ENCODE measurements around the gene SHISA9.

Gene SHISA9

DNA sequence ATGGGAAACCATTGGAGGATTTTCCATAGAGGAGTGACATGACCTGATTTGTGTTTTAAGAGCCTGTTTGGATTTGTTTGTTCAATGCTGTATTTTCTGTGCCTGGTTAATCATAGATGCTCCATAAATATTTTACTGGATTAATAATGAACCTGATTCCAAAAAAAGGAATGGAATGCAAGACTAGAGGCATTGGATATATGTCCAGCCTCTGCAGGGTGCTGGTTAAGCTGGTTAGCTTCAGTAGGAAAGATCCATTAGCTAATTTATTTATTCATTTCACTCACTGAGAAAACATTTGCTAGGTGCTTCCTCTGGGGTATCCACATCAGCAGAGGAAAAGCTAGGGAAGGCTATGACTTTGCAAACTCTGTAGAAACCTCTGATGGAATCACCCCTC lies 57.7 kb downstream of the SHISA9 start:
- DNase-seq: no peak

DNA sequence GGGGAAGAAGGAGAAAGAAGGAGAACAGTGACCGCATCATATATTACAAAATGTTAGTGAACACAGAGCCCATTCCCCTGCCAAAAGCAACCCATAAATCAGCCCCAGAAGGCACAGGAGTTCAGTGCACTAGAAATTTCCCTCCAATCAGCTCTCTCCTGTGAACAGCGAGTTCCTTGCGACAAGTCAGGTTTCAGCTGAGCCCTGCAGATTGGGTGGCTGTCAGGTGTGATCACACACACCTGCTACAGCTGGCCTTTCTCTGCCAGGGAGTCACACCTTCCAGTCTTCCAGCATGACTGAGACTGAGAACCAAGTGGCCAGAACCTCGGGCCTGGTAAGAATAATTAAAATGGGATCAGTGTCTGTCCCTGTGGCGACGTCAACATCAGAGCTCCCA lies 60.2 kb downstream of the SHISA9 start:
- no peak for DNase-seq

DNA sequence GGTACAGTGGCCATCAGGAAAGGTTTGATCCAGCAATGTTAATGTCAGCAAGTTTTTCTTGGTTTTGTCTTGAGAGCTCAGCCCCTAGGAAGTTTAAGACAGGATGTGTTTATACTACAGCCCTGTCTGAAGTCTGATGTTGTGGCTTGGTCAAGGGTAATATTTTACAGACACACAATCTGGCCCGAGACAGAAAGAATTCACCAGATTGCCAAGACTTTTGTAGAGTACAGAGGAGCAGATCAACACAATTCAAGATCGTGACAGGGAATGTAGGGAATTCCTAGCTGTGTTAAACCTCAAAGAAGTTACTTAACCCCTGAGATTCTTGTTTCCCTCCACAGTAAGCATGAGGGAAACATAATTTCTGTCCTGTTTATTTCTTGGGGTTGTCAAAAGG lies 63.1 kb downstream of the SHISA9 start:
- DNase-seq: no peak

DNA sequence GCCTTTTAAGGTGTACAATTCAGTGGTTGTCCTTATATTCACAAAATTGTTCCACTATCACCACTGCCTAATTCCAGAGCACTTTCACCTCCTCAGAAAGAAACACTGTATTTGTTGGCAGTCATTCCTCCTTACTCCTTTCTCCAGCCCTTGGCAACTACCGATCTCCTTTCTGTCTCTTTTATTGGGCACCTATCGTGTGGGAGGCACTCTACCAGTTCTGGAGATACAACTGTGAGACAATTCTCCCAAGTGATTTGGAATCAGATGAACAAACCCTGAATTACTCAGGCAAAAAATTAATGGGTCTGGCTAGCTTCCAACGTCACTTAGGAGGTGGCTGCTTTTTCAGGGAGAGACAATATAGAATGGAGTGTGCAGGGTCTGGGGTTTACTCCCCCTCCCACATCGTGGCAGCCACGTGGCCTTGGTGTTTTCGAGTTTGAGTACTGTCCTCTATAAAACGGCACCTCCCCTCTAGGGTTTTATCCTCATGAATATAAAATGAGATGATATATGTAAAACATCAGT lies 63.9 kb downstream of the SHISA9 start:
- no peak for DNase-seq

- DNase-seq: no peak
Measured at GRCh38 chr16:12971241-12971640, 69.8 kb downstream of the SHISA9 start.

- DNase-seq: no peak
Measured at GRCh38 chr16:12972246-12972645, 70.8 kb downstream of the SHISA9 start.

DNA sequence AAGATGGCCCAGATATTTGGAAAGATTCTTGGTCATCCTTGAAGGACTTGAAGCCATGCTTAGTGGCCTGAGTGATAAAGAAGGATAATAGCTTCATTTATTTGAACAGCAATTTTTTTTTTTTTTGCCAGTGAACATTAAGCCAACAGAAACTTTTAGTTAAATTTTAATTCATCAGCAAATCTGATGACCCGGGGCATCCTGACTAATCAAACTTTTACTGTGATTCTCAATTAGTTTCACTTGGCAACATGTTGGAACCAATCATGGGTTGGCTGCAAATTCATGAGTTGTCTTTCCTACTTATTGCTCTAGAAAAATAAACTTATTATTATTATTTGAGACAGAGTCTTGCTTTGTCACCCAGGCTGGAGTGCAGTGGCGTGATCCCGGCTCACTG lies 74.4 kb downstream of the SHISA9 start:
- DNase-seq: no peak

DNA sequence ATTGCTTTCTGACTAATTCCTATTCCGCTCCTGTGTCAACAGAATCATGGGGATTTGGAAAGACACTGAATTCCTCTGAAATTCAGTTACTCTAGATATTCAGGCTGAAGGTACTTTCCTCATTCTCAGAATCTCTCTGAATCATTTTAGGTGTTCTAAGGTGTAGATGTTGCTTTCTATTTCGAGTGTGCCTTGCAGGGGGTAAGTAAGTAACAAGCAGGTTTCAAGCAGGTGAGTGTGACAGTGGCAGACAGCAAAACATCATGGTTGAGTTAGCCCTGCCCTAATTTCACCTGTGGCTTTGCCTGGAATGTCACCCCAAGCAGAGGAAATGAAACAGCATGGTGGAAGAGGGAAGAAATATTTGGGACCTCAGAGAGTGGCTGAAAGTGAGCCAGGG lies 75.1 kb downstream of the SHISA9 start:
- DNase-seq: no peak

DNA sequence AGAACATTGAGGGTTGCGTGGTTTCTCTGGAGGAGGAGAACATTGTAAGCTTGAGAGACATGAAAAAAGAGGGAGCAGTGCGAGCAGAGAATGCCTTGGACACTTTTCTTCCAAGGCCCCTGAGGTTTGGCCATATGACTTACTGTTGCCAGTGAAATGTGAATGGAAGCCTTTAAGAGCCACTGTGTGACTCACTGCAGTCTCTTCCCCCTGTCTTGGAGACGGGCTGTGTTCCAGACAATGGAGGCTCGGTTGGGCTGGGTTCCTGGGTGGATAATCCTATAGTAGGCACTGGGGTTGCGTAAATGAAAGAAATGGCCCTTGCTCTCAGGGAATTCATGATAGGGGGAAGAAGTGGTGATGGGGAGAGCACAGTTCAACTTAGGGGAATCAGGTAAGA lies 75.5 kb downstream of the SHISA9 start:
- no peak for DNase-seq

- no peak for DNase-seq
Measured at GRCh38 chr16:12985516-12985915, 84.1 kb downstream of the SHISA9 start.

GRCh38 chr16:12988071-12988470 lies 86.7 kb downstream of the SHISA9 start:
- no peak for DNase-seq

GRCh38 chr16:12992066-12992465 lies 90.7 kb downstream of the SHISA9 start:
- no peak for DNase-seq

GRCh38 chr16:12994402-12994801 lies 93.0 kb downstream of the SHISA9 start:
- no peak for DNase-seq

DNA sequence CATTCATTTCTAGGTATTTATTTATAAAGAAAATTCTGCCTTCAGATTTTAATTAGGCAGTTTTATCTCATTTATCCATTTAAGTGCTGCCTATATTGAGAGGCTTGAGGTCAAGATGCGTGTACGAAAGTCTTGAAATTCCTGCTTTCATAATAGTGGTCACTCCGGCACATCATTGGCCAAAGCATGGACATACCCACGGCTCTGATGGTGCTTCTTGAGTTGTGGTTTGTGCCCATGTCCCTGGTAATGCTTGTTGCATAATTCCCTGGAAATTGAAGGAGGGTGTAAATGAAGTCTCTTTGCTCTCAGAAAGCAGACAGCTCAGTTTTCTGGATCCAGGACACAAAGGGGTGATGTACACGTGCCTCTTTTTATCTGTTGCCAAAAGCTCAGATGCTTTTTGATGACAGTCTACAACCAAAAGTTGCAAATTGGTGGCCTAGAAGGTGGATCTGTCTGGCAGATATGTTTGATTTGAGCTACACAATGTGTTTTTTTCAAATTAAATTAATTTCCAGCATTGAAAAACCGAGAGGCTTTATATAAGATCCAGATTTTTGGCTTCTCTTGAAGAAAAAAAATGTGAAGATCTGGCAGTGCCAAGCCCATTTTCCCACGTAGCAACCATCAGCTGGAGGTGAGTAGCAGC lies 94.4 kb downstream of the SHISA9 start:
- DNase-seq: no peak

GRCh38 chr16:12998361-12999085 lies 97.1 kb downstream of the SHISA9 start:
- DNase-seq: no peak

DNA sequence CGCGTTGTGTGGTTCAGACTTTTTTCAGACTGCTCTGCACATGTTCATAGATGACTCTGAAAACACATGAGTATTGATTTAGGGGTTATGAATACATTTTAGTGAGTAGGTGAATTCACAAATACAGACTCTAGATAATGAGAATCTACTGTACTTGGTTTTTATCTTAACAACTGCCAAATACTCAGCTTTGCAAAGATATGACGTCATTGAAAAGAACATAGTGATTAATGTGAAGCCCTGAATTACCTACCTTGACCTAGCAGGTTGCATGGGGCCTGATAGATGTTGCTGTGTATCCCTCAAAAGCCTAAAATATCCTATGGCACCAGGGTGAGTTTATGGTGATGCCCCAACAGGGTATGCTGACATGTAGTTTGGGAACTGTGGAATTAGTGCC lies 98.0 kb downstream of the SHISA9 start:
- no peak for DNase-seq

- DNase-seq: no peak
Measured at GRCh38 chr16:13005721-13006247, 104.4 kb downstream of the SHISA9 start.

GRCh38 chr16:13012601-13013000 lies 111.2 kb downstream of the SHISA9 start:
- no peak for DNase-seq

DNA sequence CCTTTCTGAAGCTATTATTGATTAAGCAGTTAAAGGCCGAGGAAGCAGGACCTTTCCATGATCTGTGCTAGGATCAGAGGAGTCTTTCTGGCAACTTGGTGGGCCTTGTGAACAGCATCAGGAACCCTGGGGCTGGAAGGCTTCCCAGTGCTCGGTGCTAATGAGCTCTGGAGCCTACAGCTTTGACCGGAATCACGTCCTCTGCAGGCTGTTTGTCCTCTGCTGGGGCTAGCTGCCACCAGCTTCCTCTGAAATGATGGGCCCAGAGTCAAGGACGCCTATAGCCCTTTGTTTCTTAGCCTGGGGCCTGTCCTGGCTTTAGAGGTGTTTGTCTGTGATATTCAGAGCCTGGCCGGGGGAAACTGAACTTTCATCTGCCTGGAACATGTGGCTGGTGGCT lies 111.6 kb downstream of the SHISA9 start:
- no peak for DNase-seq

DNA sequence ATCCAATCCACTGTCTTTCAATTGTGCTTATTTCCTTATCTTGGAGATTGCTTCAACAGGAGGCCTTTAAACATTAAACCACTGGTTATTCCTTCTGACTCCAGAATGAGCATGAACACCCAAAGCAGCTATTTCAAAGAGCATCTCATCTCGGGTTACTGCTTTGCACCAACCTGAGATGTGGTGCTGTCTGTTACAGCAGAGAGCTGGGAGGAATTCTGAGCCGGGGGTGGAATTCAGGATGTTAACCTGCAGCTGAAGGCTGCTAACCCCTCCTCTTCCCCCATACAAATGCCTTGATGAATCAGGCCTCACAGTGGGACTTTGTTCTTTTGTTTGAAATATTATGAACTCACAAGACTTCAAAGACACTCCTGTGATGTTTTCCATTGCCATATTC lies 113.1 kb downstream of the SHISA9 start:
- DNase-seq: no peak

- DNase-seq: no peak
Measured at GRCh38 chr16:13018026-13018425, 116.6 kb downstream of the SHISA9 start.

- DNase-seq: no peak
Measured at GRCh38 chr16:13021996-13022395, 120.6 kb downstream of the SHISA9 start.

GRCh38 chr16:13029786-13030185 lies 128.4 kb downstream of the SHISA9 start:
- DNase-seq: no peak

DNA sequence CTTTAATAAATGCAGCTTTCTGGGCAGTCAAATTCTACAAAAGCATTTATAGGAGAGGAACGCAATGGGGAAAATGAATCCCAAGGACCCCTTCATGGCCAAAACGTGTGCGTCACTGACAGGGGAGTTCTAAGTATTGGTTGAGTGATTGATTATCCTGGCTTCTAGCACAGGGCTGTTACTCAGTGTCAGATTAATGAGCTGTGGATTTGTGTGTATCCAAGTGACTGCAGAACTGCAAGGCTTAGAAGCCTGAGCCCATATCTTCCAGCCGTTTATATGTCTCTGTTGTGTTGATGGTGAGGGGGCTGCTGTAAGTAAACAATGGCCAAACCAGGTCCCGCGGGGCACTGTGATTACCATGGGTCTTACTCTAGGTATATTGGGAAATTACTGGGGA lies 129.4 kb downstream of the SHISA9 start:
- no peak for DNase-seq
